GM23338 (cell line): ENCODE measurements around the gene CDKAL1.

Source experiments
- CTCF ChIP-seq, 2 experiments: fragments of 200-600 bp in 1 of 2; sonication (generic) in 1 of 2; conservative IDR thresholded peaks; 2 replicates each; pipeline versions ENCODE4 v1.5.1 to v1.6.1; 2016 to 2017; ENCODE audit warnings: antibody characterized with exemption in 2 of 2, low read depth in 2 of 2, mild to moderate bottlenecking in 2 of 2, moderate library complexity in 1 of 2
- EZH2phosphoT487 ChIP-seq: fragments of 200-600 bp; sonication (generic); IDR thresholded peaks from one replicate; pipeline ENCODE4 v1.8.1; 2018; ENCODE audit warnings: antibody characterized with exemption; ENCODE audit not compliant: unreplicated experiment
- NANOG ChIP-seq: IDR thresholded peaks from 2 replicates; pipeline ENCODE4 v1.6.1; 2016; ENCODE audit warnings: antibody characterized with exemption, borderline replicate concordance
- REST ChIP-seq: IDR thresholded peaks from one replicate; pipeline ENCODE4 v1.6.1; 2018; ENCODE audit warnings: antibody characterized with exemption; ENCODE audit not compliant: unreplicated experiment
- ZNF462 ChIP-seq: fragments of 250-450 bp; sonication (Bioruptor Pico); IDR thresholded peaks from 2 replicates; pipeline ENCODE4 v1.5.0; 2020; ENCODE audit warnings: mild to moderate bottlenecking, moderate library complexity

- no peak for TF ChIP-seq CTCF (conservative IDR thresholded peaks at IDR 0.05; ENCODE audit: low read depth in 2 of 2)
- TF ChIP-seq NANOG = no peak
- TF ChIP-seq EZH2phosphoT487 = no peak
- no peak for TF ChIP-seq REST
- TF ChIP-seq ZNF462 (CRISPR knock-in tag) = no peak
These were observed 511.0 kb downstream of the CDKAL1 start for GRCh38 chr6:21045135-21045700.
